ENCODE data around the gene EEF1A1.

DNA sequence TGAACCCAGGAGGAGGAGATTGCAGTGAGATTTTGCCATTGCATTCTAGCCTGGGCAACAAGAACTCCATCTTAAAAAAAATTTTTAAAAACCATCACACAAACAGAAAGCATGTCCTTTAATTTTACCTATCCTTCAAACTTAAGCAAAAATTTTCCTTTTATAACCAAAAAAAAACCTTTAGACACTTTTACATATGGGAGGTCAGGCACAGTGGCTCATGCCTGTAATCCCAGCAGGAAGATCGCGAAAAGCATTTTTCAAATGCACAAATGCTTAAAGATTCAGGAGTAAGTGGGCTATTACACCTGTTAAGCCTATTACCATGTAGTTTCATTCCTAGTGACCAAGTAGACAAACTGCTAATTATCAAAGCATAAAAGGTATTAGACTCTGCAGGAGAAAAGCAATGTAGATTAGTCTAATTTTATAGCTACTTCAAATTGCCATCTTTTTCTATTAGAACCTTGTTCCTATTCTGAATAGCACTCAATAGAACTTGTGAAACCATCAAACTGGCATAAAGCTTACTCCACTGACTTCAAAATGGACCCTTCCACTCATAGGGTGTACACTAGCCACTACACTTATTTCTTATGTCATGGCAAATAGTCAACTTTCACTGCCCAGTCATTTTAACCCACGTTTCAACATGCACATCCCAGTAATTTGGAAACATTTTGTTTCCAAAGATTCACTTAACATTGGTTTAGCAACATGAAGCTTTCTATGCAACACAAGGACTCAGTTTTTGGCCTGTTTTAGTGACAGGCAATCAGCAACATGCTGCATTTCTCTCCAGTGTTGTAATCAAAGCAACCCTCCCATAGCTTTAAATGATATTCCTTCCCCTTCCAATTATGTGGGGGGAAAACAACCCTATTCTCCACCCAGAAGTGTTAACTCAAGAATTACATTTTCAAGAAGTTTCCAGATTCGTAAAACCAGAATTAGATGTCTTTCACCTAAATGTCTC, 4.0 kb downstream of the EEF1A1 start:
- TF ChIP-seq POLR2A (IDR thresholded peaks at IDR 0.05), result no peak
- TF ChIP-seq CTCF (IDR thresholded peaks at IDR 0.05), result no peak
- TF ChIP-seq POLR2AphosphoS5 (IDR thresholded peaks at IDR 0.05; ENCODE audit: insufficient read depth in 1 of 2, low read depth in 1 of 2), result no peak
